Measurements from ENCODE around the gene TRPV4.

DNA sequence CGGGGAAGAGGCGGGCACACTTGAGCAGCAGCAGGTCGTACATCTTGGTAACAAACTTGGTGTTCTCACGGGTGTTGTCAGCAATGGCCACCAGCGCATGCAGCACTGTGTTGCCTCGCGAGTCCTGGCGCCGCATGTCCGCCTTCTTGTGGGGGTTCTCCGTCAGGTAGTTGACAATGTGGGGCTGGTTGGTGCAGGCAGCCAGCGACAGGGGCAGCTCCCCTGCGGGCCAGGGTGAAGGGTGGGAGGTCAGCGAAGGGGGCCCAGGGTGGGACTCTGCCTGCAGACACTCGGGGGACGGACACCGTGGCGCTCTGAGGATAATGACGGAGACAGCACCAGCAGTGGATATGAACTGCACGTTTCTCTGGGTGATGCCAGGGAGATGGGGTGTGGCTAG lies 34.5 kb downstream of the TRPV4 start:
- no peak for TF ChIP-seq POLR2A (IDR thresholded peaks at IDR 0.05; ENCODE audit: low read depth, low read length)
- no peak for TF ChIP-seq POLR2AphosphoS5 (IDR thresholded peaks at IDR 0.05; ENCODE audit: low read depth, low read length)
